Fibroblast of peridontal ligament (primary cell): Measurements from ENCODE around the gene KCNRG.
"Not testable (repeated sequence)": the region's sequence is repeated elsewhere in the genome, so short reads cannot be mapped to it uniquely, and the experiment has no call there.

Source experiments
- DNase-seq: peaks from one replicate; pipeline ENCODE4 v3.0.0-alpha.2; 2010; ENCODE audit errors: extremely low read depth

The KCNRG gene

DNA sequence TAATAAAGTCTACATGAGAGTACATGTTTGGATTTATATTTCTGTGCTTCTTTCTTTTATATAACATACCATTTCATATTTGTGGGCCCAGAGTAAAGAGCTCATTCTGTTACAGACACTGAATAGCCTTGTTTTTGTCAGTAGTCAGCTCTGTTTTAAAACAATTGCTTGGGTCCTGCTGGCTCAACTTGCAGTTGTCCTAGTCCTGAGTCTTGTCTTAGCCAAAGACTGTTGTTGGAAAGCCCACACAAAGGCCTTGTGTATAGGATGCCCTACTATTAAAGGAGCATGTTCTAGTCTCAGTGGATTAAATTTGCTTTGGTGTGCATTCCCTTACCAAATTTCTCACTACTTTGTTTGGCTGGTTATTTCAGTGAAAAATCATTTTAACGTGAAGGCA is 3.8 kb upstream of the KCNRG start:
- DNase-seq: no peak

DNA sequence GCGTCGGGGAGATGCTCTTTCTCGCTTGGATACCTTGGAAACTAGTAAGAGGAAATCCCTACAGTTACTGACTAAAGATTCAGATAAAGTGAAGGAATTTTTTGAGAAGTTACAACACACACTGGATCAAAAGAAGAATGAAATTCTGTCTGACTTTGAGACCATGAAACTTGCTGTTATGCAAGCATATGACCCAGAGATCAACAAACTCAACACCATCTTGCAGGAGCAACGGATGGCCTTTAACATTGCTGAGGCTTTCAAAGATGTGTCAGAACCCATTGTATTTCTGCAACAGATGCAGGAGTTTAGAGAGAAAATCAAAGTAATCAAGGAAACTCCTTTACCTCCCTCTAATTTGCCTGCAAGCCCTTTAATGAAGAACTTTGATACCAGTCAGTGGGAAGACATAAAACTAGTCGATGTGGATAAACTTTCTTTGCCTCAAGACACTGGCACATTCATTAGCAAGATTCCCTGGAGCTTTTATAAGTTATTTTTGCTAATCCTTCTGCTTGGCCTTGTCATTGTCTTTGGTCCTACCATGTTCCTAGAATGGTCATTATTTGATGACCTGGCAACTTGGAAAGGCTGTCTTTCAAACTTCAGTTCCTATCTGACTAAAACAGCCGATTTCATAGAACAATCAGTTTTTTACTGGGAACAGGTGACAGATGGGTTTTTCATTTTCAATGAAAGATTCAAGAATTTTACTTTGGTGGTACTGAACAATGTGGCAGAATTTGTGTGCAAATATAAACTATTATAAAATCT is 2.7 kb upstream of the KCNRG start:
- DNase-seq: no peak

DNA sequence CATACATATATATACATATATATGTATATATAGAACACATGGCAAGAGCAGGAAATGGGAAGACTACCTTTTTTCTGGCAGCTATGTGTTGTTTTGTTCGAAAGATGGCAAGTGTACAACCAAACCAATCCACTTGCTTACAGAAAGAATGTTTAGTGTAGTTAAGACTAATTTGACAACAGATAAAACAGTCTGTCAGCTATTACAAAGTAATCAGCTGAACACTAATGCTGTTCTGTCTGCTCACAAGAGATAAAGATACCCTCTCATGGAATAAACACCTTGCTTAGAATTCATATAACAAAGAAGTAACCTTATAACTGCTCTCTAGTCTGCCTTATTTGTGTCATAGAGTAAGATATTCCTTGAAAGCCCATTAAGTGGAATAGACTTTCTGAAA is 858 bp upstream of the KCNRG start:
- no peak for DNase-seq

DNA sequence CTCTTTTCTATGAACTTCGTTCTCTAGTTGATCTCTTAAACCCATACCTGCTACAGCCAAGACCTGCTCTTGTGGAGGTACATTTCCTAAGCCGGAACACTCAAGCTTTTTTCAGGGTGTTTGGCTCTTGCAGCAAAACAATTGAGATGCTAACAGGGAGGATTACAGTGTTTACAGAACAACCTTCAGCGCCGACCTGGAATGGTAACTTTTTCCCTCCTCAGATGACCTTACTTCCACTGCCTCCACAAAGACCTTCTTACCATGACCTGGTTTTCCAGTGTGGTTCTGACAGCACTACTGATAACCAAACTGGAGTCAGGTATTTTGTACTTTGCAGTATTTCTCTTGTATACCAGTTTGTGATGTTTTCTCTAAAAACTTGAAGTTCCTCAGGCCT is 506 bp downstream of the KCNRG start:
- no peak for DNase-seq

DNA sequence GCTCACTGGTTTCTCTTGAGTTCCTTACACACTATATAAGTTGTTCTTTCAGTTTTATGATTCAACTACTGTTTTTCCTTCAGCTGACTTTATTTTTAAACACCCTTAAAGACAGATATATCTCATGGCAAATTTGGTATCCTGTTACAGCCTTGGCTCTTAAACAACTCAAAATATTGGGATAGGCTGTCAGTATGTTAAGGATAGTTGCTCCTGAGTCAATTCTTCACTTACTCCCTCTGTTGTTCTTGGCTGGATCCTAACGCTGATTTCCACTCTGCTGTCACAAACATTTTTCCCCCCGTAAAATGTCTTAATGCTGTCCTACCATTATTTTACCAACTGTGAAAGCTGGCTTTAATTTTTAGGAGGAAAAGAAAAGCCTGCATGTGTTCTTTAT is 1.2 kb downstream of the KCNRG start:
- DNase-seq: peak; percentile 80

DNA sequence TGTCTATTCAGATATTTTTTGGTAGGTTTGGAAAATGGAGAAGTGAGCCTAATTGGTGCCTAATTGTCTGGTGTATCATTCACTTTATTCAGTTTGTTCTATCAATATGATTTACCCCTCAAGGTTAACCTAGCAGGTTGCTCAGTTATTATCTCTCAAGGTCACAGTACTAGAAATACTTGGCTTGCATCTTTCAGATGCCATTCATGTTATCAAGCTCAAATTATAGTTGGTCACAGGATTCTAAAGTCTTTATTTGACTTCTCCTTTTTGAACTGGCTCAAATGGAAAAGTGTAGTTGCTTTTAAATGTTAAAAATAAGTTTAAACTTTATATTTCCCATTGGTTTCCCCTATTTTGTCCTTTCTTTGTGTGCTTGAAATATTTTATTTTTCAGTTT is 2.6 kb downstream of the KCNRG start:
- no peak for DNase-seq

DNA sequence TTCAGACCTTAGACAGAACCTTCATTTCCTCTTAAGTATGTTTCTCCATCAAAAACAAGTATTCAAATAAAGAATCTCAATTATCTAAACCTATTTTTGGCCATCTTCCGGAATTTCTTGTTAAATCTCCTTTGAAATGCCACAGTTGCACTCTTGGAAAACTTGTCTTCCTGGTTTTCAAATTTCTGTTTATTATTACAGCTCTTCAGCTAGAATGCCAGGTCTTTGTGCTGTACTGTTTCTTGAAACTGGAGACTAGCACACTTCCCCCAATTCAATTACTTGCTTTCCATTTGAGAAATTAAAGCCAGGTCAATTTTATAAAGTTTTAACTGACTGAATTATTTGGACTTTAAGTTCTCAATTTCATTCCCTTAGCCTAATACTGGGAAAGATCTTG is 10.2 kb downstream of the KCNRG start:
- peak; percentile 65 for DNase-seq

DNA sequence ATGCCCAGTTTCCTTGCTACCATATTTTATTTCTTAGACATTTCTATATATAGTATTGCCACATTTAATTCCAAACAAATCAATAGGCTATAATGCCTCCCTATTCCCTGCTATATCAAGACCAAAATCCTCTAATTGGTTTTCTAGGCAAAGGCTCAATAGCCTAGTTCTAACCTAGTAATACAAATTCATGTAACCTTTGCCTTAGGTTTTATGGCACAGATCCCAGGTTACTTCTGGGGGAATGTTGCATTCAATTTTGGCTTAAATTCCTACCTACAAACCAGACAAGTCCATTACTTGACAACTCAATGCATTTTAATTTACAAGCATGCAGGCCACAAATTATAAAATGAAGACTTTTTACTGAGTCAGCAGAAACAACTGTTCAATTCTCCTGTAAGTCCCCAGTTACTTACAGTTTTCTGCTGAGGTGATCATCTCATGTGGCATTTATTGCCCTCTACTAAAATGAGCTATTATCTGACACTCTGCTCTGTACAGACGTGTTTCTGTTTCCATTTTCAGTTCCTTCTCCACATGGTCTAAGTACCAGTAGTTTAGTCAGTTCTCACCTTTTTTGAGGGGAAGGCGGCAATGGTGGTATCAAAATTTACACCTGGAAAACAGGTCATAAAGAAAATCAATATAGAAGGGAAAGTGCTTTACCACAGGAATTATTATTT is 11.7 kb downstream of the KCNRG start:
- DNase-seq: no peak

DNA sequence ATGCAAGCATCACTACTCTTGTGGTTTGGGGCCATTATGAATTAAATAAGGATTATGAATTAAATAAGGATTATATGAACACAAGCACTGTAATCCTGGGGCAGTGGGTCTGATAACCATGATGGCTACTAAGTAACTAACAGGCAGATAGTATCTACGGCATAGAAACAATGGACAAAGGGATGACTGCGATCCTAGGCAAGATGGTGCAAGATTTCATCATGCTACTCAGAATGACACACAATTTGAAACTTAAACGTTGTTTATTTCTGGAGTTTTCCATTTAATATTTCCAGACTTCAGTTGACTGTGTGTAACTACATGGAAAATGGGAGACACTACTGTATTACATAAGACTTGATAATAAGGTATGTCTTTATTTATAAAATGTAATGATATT is 15.1 kb downstream of the KCNRG start:
- no peak for DNase-seq

DNA sequence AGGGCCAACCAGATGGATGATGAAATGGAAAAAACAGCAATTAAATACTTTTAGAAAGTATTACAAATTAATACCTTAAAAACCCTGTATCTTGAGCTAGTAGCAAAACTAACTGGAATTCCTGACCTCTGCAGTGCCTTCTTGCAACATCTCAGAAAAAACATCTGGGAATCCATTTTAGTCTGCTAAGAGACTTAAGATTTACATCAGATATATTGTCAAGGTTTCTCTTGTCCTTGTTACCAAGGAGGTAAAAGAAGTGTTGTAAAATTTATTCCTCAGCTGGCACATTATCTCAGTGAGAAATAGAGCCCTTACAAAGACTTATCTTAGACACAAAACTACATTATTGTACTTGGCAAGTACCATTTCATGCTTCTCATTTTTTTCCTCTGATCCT is 18.5 kb downstream of the KCNRG start:
- peak; percentile 65 for DNase-seq

DNA sequence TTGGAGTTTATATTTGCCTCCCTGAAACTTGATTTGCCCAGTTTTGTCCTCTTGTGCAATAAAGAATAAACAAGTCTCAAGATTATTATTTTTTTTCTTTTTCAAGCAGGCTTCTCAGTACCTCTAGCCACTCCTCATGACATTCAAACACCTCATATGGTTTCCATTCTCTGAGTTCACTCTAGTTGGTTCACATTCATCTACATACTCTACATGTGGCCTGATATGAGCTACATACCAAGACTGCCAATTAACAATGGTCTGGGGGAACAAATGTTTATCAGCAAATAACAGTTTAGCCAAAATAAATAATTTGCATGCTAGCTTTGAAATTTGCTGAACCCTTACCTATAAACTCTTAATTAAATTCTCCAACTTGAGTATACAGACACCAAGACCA is 22.5 kb downstream of the KCNRG start:
- DNase-seq: no peak

DNA sequence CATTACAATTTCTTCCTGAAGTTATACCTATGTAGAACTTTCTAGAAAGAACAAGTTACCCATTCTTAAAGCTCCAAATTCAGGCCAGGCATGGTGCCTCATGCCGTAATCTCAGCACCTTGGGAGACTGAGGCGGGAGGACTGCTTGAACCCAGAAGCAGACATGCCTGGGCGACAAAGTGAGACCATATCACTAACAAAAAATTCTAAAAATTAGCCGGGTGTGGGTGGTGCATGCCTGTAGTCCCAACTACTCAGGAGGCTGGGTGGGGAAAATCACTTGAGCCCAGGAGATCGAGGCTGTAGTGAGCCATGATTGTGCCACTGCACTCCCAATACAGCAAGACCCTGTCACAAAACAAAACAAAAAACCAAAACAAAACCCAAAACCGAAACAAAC is 23.0 kb downstream of the KCNRG start:
- no peak for DNase-seq

DNA sequence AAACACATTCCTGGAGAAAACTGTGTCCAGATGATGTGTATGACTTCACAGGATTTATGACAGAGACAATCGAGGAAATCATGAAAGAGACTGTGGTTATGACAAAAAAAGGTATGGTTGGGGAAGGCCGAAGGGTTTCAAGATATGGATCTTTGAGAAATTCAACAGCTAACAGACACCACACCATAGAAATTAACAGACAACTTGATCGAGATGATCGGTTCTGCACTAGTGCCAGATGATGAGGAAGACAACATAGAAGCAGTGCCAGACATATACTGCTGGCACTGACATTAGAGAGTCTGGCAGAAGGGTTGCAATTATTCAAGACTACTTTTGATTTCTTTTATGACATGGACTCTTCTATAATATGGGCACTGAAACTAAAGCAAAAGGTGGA is 37.2 kb downstream of the KCNRG start:
- no peak for DNase-seq

DNA sequence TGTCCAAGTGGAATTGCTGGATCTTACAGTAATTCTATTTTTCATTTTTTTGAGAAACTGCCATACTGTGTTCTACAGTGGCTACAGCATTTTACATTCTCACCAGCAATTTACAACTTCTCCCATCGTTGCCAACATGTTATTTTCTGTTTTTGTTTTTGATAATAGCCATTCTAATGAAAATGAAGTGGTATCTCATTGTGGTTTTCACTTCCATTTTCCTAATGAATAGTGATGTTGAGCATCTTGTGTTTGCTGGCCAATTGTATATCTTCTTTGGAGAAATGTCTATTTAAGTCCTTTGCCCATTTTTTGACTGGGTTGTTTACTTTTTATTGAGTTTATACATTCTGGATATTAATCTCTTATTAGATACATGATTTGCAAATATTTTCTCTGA is 38.6 kb downstream of the KCNRG start:
- no peak for DNase-seq

DNA sequence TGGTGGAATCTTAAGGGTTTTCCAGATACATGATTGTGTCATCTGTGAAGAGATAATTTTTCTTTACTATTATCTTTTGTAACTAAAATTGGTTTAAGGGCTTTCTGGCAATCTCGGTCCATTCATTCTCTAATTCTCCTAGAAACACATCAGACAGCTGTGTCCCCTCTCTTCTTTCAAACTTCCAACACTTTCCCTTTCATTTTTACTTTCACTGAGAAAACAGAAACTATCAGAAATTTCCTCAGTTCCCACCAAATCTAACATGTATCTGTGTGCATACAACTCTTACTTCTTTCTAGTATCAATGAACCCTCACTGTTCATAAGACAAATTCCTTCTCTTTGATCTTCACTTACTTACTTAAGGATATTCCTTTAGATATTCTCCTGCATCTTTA is 40.2 kb downstream of the KCNRG start:
- peak; percentile 25 for DNase-seq

DNA sequence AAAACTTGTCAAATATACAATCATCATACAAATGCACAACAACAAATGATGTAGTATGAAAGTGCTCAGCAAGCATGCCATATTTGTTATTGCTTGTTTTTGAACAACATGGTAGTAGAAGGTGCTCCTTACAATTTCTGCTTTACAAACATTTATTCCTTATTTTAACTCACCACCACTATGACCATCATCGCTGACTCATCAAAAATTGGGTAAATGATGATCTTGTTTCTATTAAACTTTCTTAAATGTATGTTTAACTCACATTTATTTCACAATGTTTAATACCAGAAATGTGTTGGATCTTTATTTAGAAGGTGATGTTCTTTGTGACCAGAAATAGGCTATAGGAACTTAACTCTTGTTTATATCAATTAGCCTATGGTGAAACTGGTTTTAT is 45.5 kb downstream of the KCNRG start:
- DNase-seq: peak; percentile 21

DNA sequence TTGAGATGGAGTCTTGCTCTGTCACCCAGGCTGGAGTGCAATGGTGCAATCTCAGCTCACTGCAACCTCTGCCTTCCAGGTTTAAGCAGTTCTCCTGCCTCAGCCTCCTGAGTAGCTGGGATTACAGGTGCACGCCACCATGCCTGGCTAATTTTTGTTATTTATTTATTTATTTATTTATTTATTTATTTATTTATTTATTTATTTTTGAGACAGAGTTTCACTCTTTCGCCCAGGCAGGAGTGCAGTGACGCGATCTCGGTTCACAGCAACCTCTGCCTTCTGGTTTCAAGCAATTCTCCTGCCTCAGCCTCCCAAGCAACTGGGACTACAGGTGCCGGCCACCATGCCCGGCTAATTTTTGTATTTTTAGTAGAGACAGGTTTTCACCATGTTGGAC is 47.1 kb downstream of the KCNRG start:
- not testable (repeated sequence) for DNase-seq

DNA sequence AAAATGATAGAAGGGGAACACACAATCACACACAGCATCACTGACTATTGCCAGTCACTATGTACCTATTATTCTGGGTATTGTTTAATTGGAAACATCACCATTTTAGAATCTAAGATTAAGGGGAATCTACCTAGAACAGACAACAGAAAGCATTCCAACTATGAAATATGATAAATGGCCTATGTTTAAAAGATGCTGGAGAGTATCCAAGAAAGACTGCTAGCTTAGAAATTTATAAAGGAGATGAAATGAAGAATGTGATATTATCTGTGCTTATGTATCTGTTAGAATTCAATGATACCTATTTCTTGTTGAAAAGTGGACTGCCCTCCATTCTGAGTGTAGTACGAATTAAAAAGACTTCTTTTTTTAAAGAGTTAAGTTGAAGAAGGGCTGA is 50.5 kb downstream of the KCNRG start:
- DNase-seq: no peak

DNA sequence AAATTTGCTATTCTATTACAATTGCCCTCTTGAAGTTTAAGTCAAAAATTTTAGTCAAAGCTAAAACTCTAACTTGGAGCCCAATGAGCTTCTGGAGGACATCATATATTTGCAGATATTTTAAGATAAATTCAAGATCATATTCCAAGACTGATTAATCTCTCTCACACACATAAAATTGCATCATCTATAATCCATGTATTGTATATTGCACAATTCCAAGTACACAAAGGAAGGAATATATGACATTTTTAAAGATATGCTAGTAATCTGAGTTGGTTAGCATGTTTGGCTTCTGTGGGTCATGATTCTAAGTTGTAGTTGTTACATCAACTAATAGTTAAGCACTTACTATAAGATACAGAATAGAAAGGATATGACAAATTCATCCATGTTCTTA is 53.3 kb downstream of the KCNRG start:
- DNase-seq: peak; percentile 34

DNA sequence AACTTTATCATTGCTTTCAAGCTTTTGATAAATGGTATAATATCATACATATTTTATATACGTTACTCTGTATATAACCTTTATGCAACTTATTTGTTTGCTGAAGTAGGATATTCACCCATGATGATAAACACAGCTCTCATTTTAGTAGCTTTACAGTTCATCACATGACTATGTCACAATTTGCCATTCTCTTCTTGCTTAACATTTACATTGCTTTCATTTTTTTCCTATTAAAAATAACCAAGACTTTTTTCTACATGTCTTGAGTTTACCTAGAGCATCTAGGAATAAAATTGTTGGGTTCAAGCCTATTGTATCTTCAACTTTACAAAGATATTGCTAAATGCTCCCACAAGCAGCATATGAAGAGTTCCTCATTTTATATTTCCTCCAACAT is 54.0 kb downstream of the KCNRG start:
- DNase-seq: peak; percentile 66

DNA sequence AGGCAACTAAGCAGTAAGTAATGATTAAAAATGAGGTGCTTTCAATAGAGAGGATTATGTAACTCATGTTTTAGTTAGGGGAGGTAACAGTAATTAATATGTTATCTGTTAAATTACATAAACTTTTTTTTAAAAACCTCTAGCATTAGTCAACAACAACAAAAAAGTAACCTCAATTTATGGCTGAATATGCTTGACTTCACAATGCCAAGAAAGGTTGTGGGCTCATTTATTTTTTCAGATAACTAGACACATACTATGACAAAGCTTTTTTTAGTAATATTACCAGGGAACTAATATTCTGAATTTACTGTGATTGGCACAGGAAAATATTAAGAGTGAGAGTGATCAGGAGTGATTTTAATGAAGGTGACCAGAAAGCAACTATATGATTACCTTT is 54.9 kb downstream of the KCNRG start:
- DNase-seq: no peak
